ENCODE data around the gene CRADD.

CRADD gene

GRCh38 chr12:93802293-93802692, 125.1 kb downstream of the CRADD start:
- no peak overlapping the region for H3K4me3 ChIP-seq (ENCODE audit: low read depth, low read length)
- H3K36me3 ChIP-seq (ENCODE audit: control insufficient read depth, insufficient read depth, low read length): no peaks in the 10 kb centered on the region
- H3K9me3 ChIP-seq (ENCODE audit: control insufficient read depth, insufficient read depth, low read depth, low read length): no peaks in the 10 kb centered on the region
- H3K9ac ChIP-seq (ENCODE audit: low read length): no peak overlapping the region
- H3K4me1 ChIP-seq (ENCODE audit: control insufficient read depth, insufficient read depth, low read length): peaks cover 20% of the 10 kb centered on the region
- no peak overlapping the region for H3K27ac ChIP-seq (ENCODE audit: low read depth, low read length)
- no peaks in the 10 kb centered on the region for H3K27me3 ChIP-seq (ENCODE audit: control insufficient read depth, insufficient read depth, low read length)

- no peaks in the 10 kb centered on the region for H3K27me3 ChIP-seq (ENCODE audit: control insufficient read depth, insufficient read depth, low read length)
- H3K4me3 ChIP-seq (ENCODE audit: low read depth, low read length): no peak overlapping the region
- H3K9ac ChIP-seq (ENCODE audit: low read length): no peak overlapping the region
- peaks cover 20% of the 10 kb centered on the region for H3K4me1 ChIP-seq (ENCODE audit: control insufficient read depth, insufficient read depth, low read length)
- no peaks in the 10 kb centered on the region for H3K9me3 ChIP-seq (ENCODE audit: control insufficient read depth, insufficient read depth, low read depth, low read length)
- no peak overlapping the region for H3K27ac ChIP-seq (ENCODE audit: low read depth, low read length)
- H3K36me3 ChIP-seq (ENCODE audit: control insufficient read depth, insufficient read depth, low read length): no peaks in the 10 kb centered on the region
These were observed 125.7 kb downstream of the CRADD start for GRCh38 chr12:93802698-93803423.

- no peaks in the 10 kb centered on the region for H3K27me3 ChIP-seq (ENCODE audit: control insufficient read depth, insufficient read depth, low read length)
- H3K9me3 ChIP-seq (ENCODE audit: control insufficient read depth, insufficient read depth, low read depth, low read length): no peaks in the 10 kb centered on the region
- peaks cover 15% of the 10 kb centered on the region for H3K4me1 ChIP-seq (ENCODE audit: control insufficient read depth, insufficient read depth, low read length)
- H3K36me3 ChIP-seq (ENCODE audit: control insufficient read depth, insufficient read depth, low read length): no peaks in the 10 kb centered on the region
- no peak overlapping the region for H3K27ac ChIP-seq (ENCODE audit: low read depth, low read length)
- H3K9ac ChIP-seq (ENCODE audit: low read length): no peak overlapping the region
- no peak overlapping the region for H3K4me3 ChIP-seq (ENCODE audit: low read depth, low read length)
These were observed 126.2 kb downstream of the CRADD start for GRCh38 chr12:93803424-93803807.

- H3K27ac ChIP-seq (ENCODE audit: low read depth, low read length): no peak overlapping the region
- H3K4me3 ChIP-seq (ENCODE audit: low read depth, low read length): no peak overlapping the region
- H3K9me3 ChIP-seq (ENCODE audit: control insufficient read depth, insufficient read depth, low read depth, low read length): no peaks in the 10 kb centered on the region
- H3K4me1 ChIP-seq (ENCODE audit: control insufficient read depth, insufficient read depth, low read length): peaks cover 6% of the 10 kb centered on the region
- H3K9ac ChIP-seq (ENCODE audit: low read length): no peak overlapping the region
- no peaks in the 10 kb centered on the region for H3K36me3 ChIP-seq (ENCODE audit: control insufficient read depth, insufficient read depth, low read length)
- no peaks in the 10 kb centered on the region for H3K27me3 ChIP-seq (ENCODE audit: control insufficient read depth, insufficient read depth, low read length)
These were observed 127.4 kb downstream of the CRADD start for GRCh38 chr12:93804392-93805179.

GRCh38 chr12:93805736-93806141, 128.6 kb downstream of the CRADD start:
- no peaks in the 10 kb centered on the region for H3K27me3 ChIP-seq (ENCODE audit: control insufficient read depth, insufficient read depth, low read length)
- H3K4me3 ChIP-seq (ENCODE audit: low read depth, low read length): no peak overlapping the region
- no peaks in the 10 kb centered on the region for H3K9me3 ChIP-seq (ENCODE audit: control insufficient read depth, insufficient read depth, low read depth, low read length)
- H3K4me1 ChIP-seq (ENCODE audit: control insufficient read depth, insufficient read depth, low read length): peaks cover 8% of the 10 kb centered on the region
- H3K9ac ChIP-seq (ENCODE audit: low read length): no peak overlapping the region
- H3K36me3 ChIP-seq (ENCODE audit: control insufficient read depth, insufficient read depth, low read length): no peaks in the 10 kb centered on the region
- H3K27ac ChIP-seq (ENCODE audit: low read depth, low read length): no peak overlapping the region

GRCh38 chr12:93807354-93807753, 130.2 kb downstream of the CRADD start:
- no peaks in the 10 kb centered on the region for H3K27me3 ChIP-seq (ENCODE audit: control insufficient read depth, insufficient read depth, low read length)
- H3K9me3 ChIP-seq (ENCODE audit: control insufficient read depth, insufficient read depth, low read depth, low read length): no peaks in the 10 kb centered on the region
- H3K27ac ChIP-seq (ENCODE audit: low read depth, low read length): no peak overlapping the region
- no peak overlapping the region for H3K4me3 ChIP-seq (ENCODE audit: low read depth, low read length)
- H3K36me3 ChIP-seq (ENCODE audit: control insufficient read depth, insufficient read depth, low read length): no peaks in the 10 kb centered on the region
- H3K9ac ChIP-seq (ENCODE audit: low read length): no peak overlapping the region
- H3K4me1 ChIP-seq (ENCODE audit: control insufficient read depth, insufficient read depth, low read length): peaks cover 14% of the 10 kb centered on the region

- Histone ChIP-seq H3K27ac (ENCODE audit: low read depth, low read length) (no peak overlapping the region), H3K4me1 (ENCODE audit: control insufficient read depth, insufficient read depth, low read length) (peaks cover 9% of the 10 kb centered on the region), H3K9ac (ENCODE audit: low read length) (no peak overlapping the region), H3K4me3 (ENCODE audit: low read depth, low read length) (no peak overlapping the region), H3K27me3 (ENCODE audit: control insufficient read depth, insufficient read depth, low read length) (no peaks in the 10 kb centered on the region), H3K36me3 (ENCODE audit: control insufficient read depth, insufficient read depth, low read length) (no peaks in the 10 kb centered on the region), H3K9me3 (ENCODE audit: control insufficient read depth, insufficient read depth, low read depth, low read length) (no peaks in the 10 kb centered on the region)
These were observed 131.2 kb downstream of the CRADD start for GRCh38 chr12:93808169-93808899.

- peaks cover 8% of the 10 kb centered on the region; the same call in 1 of the 2 replicates for H3K4me1 ChIP-seq (ENCODE audit: control insufficient read depth, insufficient read depth, low read length)
- H3K4me3 ChIP-seq (ENCODE audit: low read depth, low read length): no peak overlapping the region
- H3K27me3 ChIP-seq (ENCODE audit: control insufficient read depth, insufficient read depth, low read length): no peaks in the 10 kb centered on the region
- no peaks in the 10 kb centered on the region for H3K36me3 ChIP-seq (ENCODE audit: control insufficient read depth, insufficient read depth, low read length)
- H3K9ac ChIP-seq (ENCODE audit: low read length): no peak overlapping the region
- H3K9me3 ChIP-seq (ENCODE audit: control insufficient read depth, insufficient read depth, low read depth, low read length): no peaks in the 10 kb centered on the region
- H3K27ac ChIP-seq (ENCODE audit: low read depth, low read length): no peak overlapping the region
These were observed 135.5 kb downstream of the CRADD start for GRCh38 chr12:93812626-93813025.

GRCh38 chr12:93813186-93813585, 136.0 kb downstream of the CRADD start:
- Histone ChIP-seq H3K27ac (ENCODE audit: low read depth, low read length) (no peak overlapping the region), H3K27me3 (ENCODE audit: control insufficient read depth, insufficient read depth, low read length) (no peaks in the 10 kb centered on the region), H3K9ac (ENCODE audit: low read length) (no peak overlapping the region), H3K4me1 (ENCODE audit: control insufficient read depth, insufficient read depth, low read length) (peaks cover 8% of the 10 kb centered on the region; the same call in 1 of the 2 replicates), H3K9me3 (ENCODE audit: control insufficient read depth, insufficient read depth, low read depth, low read length) (no peaks in the 10 kb centered on the region), H3K4me3 (ENCODE audit: low read depth, low read length) (no peak overlapping the region), H3K36me3 (ENCODE audit: control insufficient read depth, insufficient read depth, low read length) (no peaks in the 10 kb centered on the region)

- Histone ChIP-seq H3K4me1 (ENCODE audit: control insufficient read depth, insufficient read depth, low read length) (peaks cover 16% of the 10 kb centered on the region; the same call in 1 of the 2 replicates), H3K9ac (ENCODE audit: low read length) (no peak overlapping the region), H3K27me3 (ENCODE audit: control insufficient read depth, insufficient read depth, low read length) (no peaks in the 10 kb centered on the region), H3K36me3 (ENCODE audit: control insufficient read depth, insufficient read depth, low read length) (no peaks in the 10 kb centered on the region), H3K4me3 (ENCODE audit: low read depth, low read length) (no peak overlapping the region), H3K9me3 (ENCODE audit: control insufficient read depth, insufficient read depth, low read depth, low read length) (no peaks in the 10 kb centered on the region), H3K27ac (ENCODE audit: low read depth, low read length) (no peak overlapping the region)
These were observed 137.0 kb downstream of the CRADD start for GRCh38 chr12:93813972-93814821.
